ENCODE results near the gene NMNAT2. TPM values are rescaled to one million over a fixed set of nuclear protein-coding genes. Genes with fewer than 3 reads are reported as not detected.

The NMNAT2 gene
- total RNA-seq, 3 donors from 2014 or later, result not detected

DNA sequence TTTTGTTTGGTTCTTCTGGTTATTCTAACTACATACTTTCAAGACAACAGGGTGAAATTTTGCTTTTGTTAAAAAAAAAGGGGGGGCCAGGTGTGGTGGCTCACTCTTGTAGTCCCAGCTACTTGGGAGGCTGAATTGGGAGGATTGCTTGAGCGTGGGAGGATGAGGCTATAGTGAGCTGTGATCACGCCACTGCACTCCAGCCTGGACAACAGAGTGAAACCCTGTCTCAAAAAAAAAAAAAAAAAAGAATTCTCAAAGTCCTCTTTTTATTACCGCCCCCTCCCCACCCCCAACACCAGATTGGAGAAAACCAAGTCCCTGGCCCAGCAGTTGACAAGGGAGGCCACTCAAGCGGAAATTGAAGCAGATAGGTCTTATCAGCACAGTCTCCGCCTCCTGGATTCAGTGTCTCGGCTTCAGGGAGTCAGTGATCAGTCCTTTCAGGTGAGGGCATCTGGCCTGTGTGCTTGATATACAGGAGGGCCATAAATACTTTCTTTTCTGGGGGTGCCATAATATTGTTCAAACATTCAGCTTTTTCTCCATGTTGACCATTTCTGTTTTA is 181.9 kb downstream of the NMNAT2 start:
- DNase-seq (no peak), ATAC-seq (no peak)
- Mint-ChIP-seq H3K36me3 (ENCODE audit: insufficient read depth) (no peaks in the 10 kb centered on the region), H3K27me3 (ENCODE audit: low read depth) (peaks cover 7% of the 10 kb centered on the region), H3K9me3 (no peaks in the 10 kb centered on the region), H3K4me1 (ENCODE audit: low read depth) (no peaks in the 10 kb centered on the region), H3K4me3 (no peak overlapping the region)

DNA sequence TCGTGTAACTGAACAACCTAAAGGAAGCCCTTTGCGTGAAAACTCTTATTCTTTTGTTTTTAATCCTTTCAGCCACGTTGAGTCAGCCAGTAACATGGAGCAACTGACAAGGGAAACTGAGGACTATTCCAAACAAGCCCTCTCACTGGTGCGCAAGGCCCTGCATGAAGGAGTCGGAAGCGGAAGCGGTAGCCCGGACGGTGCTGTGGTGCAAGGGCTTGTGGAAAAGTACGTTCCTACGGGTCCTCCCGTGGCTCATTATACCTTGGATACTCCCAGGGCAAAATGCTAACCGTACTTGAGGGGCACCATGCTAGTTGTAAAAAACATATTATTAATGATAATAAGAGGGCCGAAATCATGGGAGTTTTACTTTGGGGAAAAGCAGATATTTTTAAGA is 182.7 kb downstream of the NMNAT2 start:
- H3K4me1 Mint-ChIP-seq (ENCODE audit: low read depth), result no peaks in the 10 kb centered on the region
- H3K36me3 Mint-ChIP-seq (ENCODE audit: insufficient read depth), result no peaks in the 10 kb centered on the region
- no peak overlapping the region for H3K4me3 Mint-ChIP-seq
- peaks cover 6% of the 10 kb centered on the region for H3K27me3 Mint-ChIP-seq (ENCODE audit: low read depth)
- no peaks in the 10 kb centered on the region for H3K9me3 Mint-ChIP-seq
- ATAC-seq (no peak), DNase-seq (no peak)

GRCh38 chr1:183234660-183235476 is 183.3 kb downstream of the NMNAT2 start:
- Mint-ChIP-seq H3K27me3 (ENCODE audit: low read depth) (peaks cover 6% of the 10 kb centered on the region), H3K9me3 (no peaks in the 10 kb centered on the region), H3K36me3 (ENCODE audit: insufficient read depth) (no peaks in the 10 kb centered on the region), H3K4me3 (no peak overlapping the region), H3K4me1 (ENCODE audit: low read depth) (no peaks in the 10 kb centered on the region)
- no peak for DNase-seq
- ATAC-seq, result no peak

DNA sequence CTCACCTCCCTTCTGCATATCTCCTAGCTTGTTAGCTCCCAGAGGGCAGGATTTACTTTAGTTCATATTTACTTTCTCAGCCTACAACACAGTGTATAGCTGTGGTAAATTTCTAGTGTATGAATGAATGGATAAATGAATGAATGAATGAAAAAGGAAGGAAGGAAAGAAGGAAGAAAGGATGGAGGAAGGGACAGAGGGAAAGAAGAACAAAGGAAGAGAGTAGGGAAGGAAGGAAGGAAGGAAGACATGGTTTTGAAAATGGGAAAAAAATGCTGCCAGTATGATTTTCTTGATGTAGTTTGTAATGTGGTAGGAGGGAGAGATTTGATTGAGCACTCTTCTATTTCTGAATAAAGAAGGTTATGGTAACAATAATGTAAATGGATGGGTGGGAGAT is 185.1 kb downstream of the NMNAT2 start:
- DNase-seq (no peak), ATAC-seq (no peak)
- Mint-ChIP-seq H3K36me3 (ENCODE audit: insufficient read depth) (no peaks in the 10 kb centered on the region), H3K4me3 (no peak overlapping the region), H3K4me1 (ENCODE audit: low read depth) (no peaks in the 10 kb centered on the region), H3K27me3 (ENCODE audit: low read depth) (peaks cover 2% of the 10 kb centered on the region), H3K9me3 (no peaks in the 10 kb centered on the region)

DNA sequence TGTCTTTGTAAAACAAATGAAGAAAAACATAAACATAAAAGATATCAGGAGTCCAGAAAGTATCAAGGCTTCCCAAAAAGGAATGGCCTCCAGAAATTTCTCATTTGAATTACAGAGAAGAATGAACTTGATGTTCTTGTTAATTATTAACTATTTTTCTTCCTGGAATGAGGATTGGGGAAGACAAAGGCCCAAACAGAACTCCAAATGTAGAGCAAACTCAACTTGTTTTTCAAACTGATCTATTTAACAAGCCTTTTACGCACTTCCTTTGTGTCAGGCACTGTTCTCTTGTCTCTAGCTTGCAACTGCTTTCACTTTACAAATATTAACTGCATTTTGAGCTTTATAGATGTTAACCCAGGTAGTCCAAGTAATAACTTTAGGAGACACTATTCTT is 186.6 kb downstream of the NMNAT2 start:
- ATAC-seq, result no peak
- H3K9me3 Mint-ChIP-seq, result no peaks in the 10 kb centered on the region

DNA sequence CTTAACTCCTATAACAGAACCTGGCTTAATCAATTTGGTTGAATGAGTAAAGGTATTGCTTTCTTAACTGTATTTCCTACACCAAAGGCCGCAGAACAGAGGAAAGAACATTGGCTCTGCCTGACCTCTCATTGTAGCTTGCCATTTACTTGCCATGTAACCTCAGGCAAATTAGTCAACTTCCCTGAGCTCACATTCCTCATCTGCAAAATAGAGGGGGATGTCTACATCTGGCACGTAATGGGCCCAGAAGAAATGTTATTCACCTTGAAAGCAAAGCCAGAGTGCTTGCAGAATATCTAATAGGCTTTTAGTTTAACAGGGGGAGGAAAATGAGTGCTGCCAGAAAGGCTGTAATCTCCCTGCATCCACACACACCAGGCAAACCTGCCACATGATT is 187.8 kb downstream of the NMNAT2 start:
- Mint-ChIP-seq H3K4me3 (no peak overlapping the region), H3K27me3 (ENCODE audit: low read depth) (peaks cover 4% of the 10 kb centered on the region), H3K4me1 (ENCODE audit: low read depth) (no peaks in the 10 kb centered on the region), H3K36me3 (ENCODE audit: insufficient read depth) (no peaks in the 10 kb centered on the region), H3K9me3 (no peaks in the 10 kb centered on the region)
- ATAC-seq (no peak), DNase-seq (no peak)

More for the DNA sequence above, 186.6 kb downstream of the NMNAT2 start:
- peaks cover 6% of the 10 kb centered on the region for H3K27me3 Mint-ChIP-seq (ENCODE audit: low read depth)
- no peaks in the 10 kb centered on the region for H3K4me1 Mint-ChIP-seq (ENCODE audit: low read depth)
- no peak for DNase-seq
- H3K36me3 Mint-ChIP-seq (ENCODE audit: insufficient read depth), result no peaks in the 10 kb centered on the region
- no peak overlapping the region for H3K4me3 Mint-ChIP-seq

DNA sequence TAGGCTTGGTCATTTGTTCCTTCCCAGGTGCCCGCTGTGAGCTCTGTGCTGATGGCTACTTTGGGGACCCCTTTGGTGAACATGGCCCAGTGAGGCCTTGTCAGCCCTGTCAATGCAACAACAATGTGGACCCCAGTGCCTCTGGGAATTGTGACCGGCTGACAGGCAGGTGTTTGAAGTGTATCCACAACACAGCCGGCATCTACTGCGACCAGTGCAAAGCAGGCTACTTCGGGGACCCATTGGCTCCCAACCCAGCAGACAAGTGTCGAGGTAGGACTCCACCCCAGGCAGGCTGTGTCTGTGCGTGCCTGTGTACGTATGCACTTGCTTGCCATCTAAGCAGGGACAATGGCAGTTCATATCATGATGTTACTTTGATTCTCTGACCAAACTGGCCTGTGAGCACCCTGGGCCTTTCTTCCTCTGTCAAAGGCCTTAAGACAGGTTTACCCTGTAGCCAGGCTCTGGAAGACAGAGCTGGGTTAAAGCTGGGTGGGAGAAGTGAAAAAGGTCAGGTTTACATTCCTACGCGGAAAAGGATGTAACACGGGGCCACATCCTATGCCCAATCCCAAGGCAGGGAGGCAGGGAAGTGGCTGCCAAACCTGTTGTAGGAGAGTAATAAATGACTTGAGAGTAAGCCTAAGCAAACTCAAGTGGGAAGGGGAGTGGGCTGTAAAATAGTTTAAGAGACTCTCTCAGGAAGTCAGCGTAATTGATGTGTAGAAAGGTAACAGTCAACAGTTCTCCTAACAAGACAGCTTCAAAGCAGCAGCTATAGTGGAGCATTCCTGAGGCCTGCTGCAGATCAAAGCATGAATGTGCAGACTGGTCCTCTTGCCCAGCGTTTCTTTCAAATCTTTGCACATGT is 189.6 kb downstream of the NMNAT2 start:
- Mint-ChIP-seq H3K9me3 (no peaks in the 10 kb centered on the region), H3K4me3 (no peak overlapping the region), H3K4me1 (ENCODE audit: low read depth) (no peaks in the 10 kb centered on the region), H3K27me3 (ENCODE audit: low read depth) (peaks cover 4% of the 10 kb centered on the region), H3K36me3 (ENCODE audit: insufficient read depth) (no peaks in the 10 kb centered on the region)
- DNase-seq (no peak), ATAC-seq (peak in 1 of 2 donors; percentile 27)

DNA sequence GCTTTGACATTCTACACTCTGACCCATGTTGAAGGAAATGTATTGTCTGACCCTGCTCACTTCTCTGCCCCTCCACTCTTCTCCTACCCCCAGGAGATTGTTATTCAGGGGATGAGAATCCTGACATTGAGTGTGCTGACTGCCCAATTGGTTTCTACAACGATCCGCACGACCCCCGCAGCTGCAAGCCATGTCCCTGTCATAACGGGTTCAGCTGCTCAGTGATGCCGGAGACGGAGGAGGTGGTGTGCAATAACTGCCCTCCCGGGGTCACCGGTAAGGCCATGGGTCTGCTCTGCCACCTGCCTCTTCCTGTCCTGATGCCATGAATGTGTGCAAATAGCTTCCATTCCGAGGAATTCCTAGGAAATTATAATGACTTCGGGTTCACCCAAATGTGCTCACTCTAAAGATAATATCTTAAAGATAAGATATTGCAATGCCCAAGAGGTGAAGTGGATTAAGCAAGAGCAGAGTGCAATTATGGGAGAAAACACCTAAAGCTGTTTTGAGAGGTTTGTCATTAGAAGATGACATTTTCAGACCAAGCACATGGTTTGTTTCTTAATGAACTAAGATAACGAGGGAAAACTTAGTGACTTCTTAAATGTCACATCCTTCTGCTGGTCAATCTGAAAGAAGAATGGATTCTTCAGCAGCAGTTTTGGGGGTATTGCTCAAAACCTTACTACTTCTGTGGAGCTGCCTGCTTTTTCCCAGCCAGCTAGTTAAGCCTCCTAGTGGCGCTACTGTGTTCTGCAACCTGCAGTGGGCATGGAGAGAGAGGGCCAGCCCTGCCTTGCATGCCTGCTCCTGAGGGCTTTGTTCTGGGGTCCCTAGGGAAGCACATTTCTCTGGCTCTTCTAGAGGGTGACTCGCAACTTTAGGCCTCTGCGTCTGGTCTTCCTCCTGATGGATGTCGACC is 190.5 kb downstream of the NMNAT2 start:
- peaks cover 4% of the 10 kb centered on the region for H3K27me3 Mint-ChIP-seq (ENCODE audit: low read depth)
- no peak for DNase-seq
- no peaks in the 10 kb centered on the region for H3K4me1 Mint-ChIP-seq (ENCODE audit: low read depth)
- H3K9me3 Mint-ChIP-seq, result no peaks in the 10 kb centered on the region
- no peaks in the 10 kb centered on the region for H3K36me3 Mint-ChIP-seq (ENCODE audit: insufficient read depth)
- H3K4me3 Mint-ChIP-seq, result no peak overlapping the region
- ATAC-seq, result peak in 1 of 2 donors; percentile 37

- Mint-ChIP-seq H3K4me1 (ENCODE audit: low read depth) (no peaks in the 10 kb centered on the region), H3K4me3 (no peak overlapping the region), H3K27me3 (ENCODE audit: low read depth) (peaks cover 4% of the 10 kb centered on the region), H3K36me3 (ENCODE audit: insufficient read depth) (no peaks in the 10 kb centered on the region), H3K9me3 (no peaks in the 10 kb centered on the region)
- DNase-seq (no peak), ATAC-seq (no peak)
These were observed 191.2 kb downstream of the NMNAT2 start for GRCh38 chr1:183226963-183227362.

DNA sequence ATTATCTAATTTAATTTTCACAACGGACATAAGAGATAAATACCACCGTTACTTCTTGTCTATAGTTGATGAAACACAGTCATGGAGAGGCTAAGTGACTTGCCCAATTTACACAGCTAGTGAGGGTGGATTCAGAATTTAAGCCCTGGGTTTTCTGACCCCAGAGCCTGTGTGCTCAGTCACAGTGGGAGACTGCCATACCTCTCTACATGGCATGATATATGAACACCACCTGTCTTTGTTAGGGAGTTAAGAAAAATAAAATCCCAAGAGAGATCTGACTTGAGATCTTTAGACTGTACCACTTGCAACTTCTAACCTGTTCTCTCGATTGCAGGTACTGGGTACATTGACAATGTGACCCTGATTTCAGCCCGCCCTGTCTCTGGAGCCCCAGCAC is 191.8 kb downstream of the NMNAT2 start:
- H3K36me3 Mint-ChIP-seq (ENCODE audit: insufficient read depth), result no peaks in the 10 kb centered on the region
- no peaks in the 10 kb centered on the region for H3K4me1 Mint-ChIP-seq (ENCODE audit: low read depth)
- no peak overlapping the region for H3K4me3 Mint-ChIP-seq
- no peak for DNase-seq
- H3K27me3 Mint-ChIP-seq (ENCODE audit: low read depth), result peaks cover 4% of the 10 kb centered on the region
- H3K9me3 Mint-ChIP-seq, result no peaks in the 10 kb centered on the region
- ATAC-seq, result no peak

DNA sequence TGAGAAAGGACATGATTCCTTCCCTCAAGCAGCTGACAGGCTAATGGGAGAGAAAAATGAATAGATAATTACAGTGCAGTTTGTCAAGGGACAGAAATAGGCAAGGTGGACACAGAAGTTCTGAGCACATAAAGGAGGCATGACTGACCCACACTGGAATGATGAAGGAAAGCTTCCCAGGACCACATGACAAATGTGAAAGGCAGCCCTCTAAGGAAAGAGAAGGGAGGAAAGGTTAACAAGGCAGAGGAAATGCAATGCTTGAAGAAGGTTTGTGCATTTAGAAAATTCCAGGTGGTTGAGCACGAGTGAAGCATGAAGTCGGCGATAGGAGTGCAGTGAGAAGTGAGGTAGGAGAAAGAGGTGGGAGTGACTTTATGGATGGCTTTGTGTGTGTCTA is 194.7 kb downstream of the NMNAT2 start:
- no peak overlapping the region for H3K4me3 Mint-ChIP-seq
- no peaks in the 10 kb centered on the region for H3K9me3 Mint-ChIP-seq
- peaks cover 17% of the 10 kb centered on the region for H3K4me1 Mint-ChIP-seq (ENCODE audit: low read depth)
- ATAC-seq (no peak), DNase-seq (no peak)
- peaks cover 4% of the 10 kb centered on the region for H3K27me3 Mint-ChIP-seq (ENCODE audit: low read depth)
- H3K36me3 Mint-ChIP-seq (ENCODE audit: insufficient read depth), result no peaks in the 10 kb centered on the region

DNA sequence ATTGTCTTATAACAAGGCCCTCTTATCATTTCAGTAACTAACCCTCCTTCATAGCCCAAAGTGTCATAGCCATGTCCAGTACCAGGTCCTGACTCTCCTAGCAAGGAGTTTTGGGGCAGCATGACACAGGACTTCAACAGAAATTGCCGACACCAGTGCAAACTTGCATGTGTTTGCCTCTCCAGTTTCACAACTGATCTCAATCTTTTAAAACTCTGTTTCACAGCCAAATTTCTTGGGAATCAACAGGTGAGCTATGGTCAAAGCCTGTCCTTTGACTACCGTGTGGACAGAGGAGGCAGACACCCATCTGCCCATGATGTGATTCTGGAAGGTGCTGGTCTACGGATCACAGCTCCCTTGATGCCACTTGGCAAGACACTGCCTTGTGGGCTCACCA is 195.3 kb downstream of the NMNAT2 start:
- H3K4me1 Mint-ChIP-seq (ENCODE audit: low read depth), result peaks cover 20% of the 10 kb centered on the region
- no peak for ATAC-seq
- no peaks in the 10 kb centered on the region for H3K9me3 Mint-ChIP-seq
- no peak for DNase-seq
- peaks cover 4% of the 10 kb centered on the region for H3K27me3 Mint-ChIP-seq (ENCODE audit: low read depth)
- H3K36me3 Mint-ChIP-seq (ENCODE audit: insufficient read depth), result no peaks in the 10 kb centered on the region
- H3K4me3 Mint-ChIP-seq, result no peak overlapping the region

DNA sequence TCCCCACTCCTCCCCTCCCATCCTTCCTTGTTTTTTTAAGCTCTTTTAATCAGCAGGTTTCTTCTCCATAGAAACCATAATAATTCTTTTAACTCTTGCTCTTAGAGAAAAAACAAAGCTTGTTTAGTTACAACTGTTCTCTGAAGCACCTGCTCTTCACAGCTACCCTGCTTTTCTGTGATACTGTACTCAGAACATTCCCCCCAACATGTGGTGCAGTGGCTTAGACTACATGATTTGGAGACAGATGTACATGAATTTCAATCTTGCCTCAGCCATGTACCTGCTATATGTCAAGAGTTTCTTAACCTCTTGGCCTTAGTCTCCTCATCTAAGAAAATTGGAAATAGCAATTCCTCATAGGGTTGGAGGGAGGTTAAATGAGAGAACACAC is 198.6 kb downstream of the NMNAT2 start:
- H3K36me3 Mint-ChIP-seq (ENCODE audit: insufficient read depth), result no peaks in the 10 kb centered on the region
- H3K9me3 Mint-ChIP-seq, result no peaks in the 10 kb centered on the region
- H3K4me1 Mint-ChIP-seq (ENCODE audit: low read depth), result peaks cover 21% of the 10 kb centered on the region
- H3K27me3 Mint-ChIP-seq (ENCODE audit: low read depth), result peaks cover 3% of the 10 kb centered on the region
- DNase-seq, result no peak
- H3K4me3 Mint-ChIP-seq, result no peak overlapping the region
- no peak for ATAC-seq

Data from activated T-cell treated with anti-CD3 and anti-CD28 coated beads, Interleukin-2, amount 50 U/mL, for 4 hours (primary cell).